NCI-H345 (cell line): Measurements from ENCODE around the gene MLANA.

ENCODE experiments used
- DNase-seq: peaks from one replicate; lab custom pipeline; 2025; lab: John Stamatoyannopoulos, UW

Gene MLANA

GRCh38 chr9:5899292-5899691 is 8.6 kb downstream of the MLANA start:
- no peak for DNase-seq

- no peak for DNase-seq
Observed at GRCh38 chr9:5900622-5901021, 9.9 kb downstream of the MLANA start.

GRCh38 chr9:5902377-5902776 is 11.7 kb downstream of the MLANA start:
- DNase-seq: no peak

GRCh38 chr9:5908918-5909317 is 18.2 kb downstream of the MLANA start:
- DNase-seq: no peak

- no peak for DNase-seq
Observed at GRCh38 chr9:5909976-5910375, 19.3 kb downstream of the MLANA start.

GRCh38 chr9:5910413-5911057 is 19.8 kb downstream of the MLANA start:
- no peak for DNase-seq

GRCh38 chr9:5915438-5915837 is 24.7 kb downstream of the MLANA start:
- no peak for DNase-seq

- DNase-seq: no peak
Observed at GRCh38 chr9:5917273-5917672, 26.6 kb downstream of the MLANA start.

- no peak for DNase-seq
Observed at GRCh38 chr9:5917888-5918287, 27.2 kb downstream of the MLANA start.

GRCh38 chr9:5918460-5918859 is 27.8 kb downstream of the MLANA start:
- DNase-seq: no peak

GRCh38 chr9:5920860-5921328 is 30.2 kb downstream of the MLANA start:
- no peak for DNase-seq

- no peak for DNase-seq
Observed at GRCh38 chr9:5922192-5922591, 31.5 kb downstream of the MLANA start.

- no peak for DNase-seq
Observed at GRCh38 chr9:5931657-5932056, 41.0 kb downstream of the MLANA start.

- no peak for DNase-seq
Observed at GRCh38 chr9:5938449-5938848, 47.8 kb downstream of the MLANA start.

GRCh38 chr9:5939530-5939929 is 48.8 kb downstream of the MLANA start:
- DNase-seq: no peak

- no peak for DNase-seq
Observed at GRCh38 chr9:5941214-5941613, 50.5 kb downstream of the MLANA start.

- no peak for DNase-seq
Observed at GRCh38 chr9:5945112-5945511, 54.4 kb downstream of the MLANA start.

- DNase-seq: no peak
Observed at GRCh38 chr9:5947912-5948311, 57.2 kb downstream of the MLANA start.

- DNase-seq: no peak
Observed at GRCh38 chr9:5949103-5949699, 58.5 kb downstream of the MLANA start.

- DNase-seq: no peak
Observed at GRCh38 chr9:5950261-5950660, 59.6 kb downstream of the MLANA start.

GRCh38 chr9:5951686-5952211 is 61.1 kb downstream of the MLANA start:
- no peak for DNase-seq

GRCh38 chr9:5953743-5954707 is 63.3 kb downstream of the MLANA start:
- DNase-seq: no peak

GRCh38 chr9:5957166-5957565 is 66.5 kb downstream of the MLANA start:
- DNase-seq: no peak
